OCI-LY7 (cell line): ENCODE results near the gene KCNE4. TPM values are rescaled to one million over a fixed set of nuclear protein-coding genes. Genes with fewer than 3 reads are reported as not detected.

ENCODE experiments used
- BruUV-seq: library from RNA; stranded (reverse); fragments of 400-500 nt; replicated peaks from 2 replicates; lab custom pipeline; 2021; lab: Mats Ljungman, UMichigan
- CTCF ChIA-PET: fragments of 300-600 bp; sonication (Branson Sonifier 250); formaldehyde crosslinking; loops from one replicate; lab custom pipeline; 2022; ENCODE audit warnings: antibody characterized with exemption; ENCODE audit not compliant: unreplicated experiment; lab: Charles Lee
- POLR2A ChIA-PET: fragments of 300-600 bp; sonication (Branson Sonifier 250); formaldehyde crosslinking; loops from one replicate; lab custom pipeline; 2022; ENCODE audit warnings: antibody characterized with exemption; lab: Charles Lee
- DNase-seq: peaks from one replicate; pipeline ENCODE4 v3.0.0-alpha.2; 2015; ENCODE audit warnings: low spot score
- H2AFZ ChIP-seq: fragments of 200-600 bp; sonication (generic), shearing (Covaris generic); 2 replicates; pipeline ENCODE4 v1.6.1; 2014; ENCODE audit warnings: mild to moderate bottlenecking, antibody characterized with exemption, low read length, moderate library complexity
- H3K27ac ChIP-seq: fragments of 200-600 bp; sonication (generic); 2 replicates; pipeline ENCODE4 v1.5.1; 2014; ENCODE audit warnings: mixed run types, low read depth, mild to moderate bottlenecking, moderate library complexity, low read length, inconsistent platforms; ENCODE audit not compliant: poor library complexity, severe bottlenecking
- H3K36me3 ChIP-seq: fragments of 200-600 bp; sonication (generic); 2 replicates; pipeline ENCODE4 v1.6.1; 2014; ENCODE audit warnings: mild to moderate bottlenecking, antibody characterized with exemption, low read length, moderate library complexity, mixed read lengths; ENCODE audit not compliant: insufficient read depth
- H3K4me1 ChIP-seq: fragments of 200-600 bp; sonication (generic); 2 replicates; pipeline ENCODE4 v1.5.1; 2014; ENCODE audit warnings: mild to moderate bottlenecking, low read length; ENCODE audit not compliant: insufficient read depth, poor library complexity, severe bottlenecking
- H3K4me2 ChIP-seq: fragments of 200-600 bp; sonication (generic); 2 replicates; pipeline ENCODE4 v1.6.1; 2014; ENCODE audit warnings: mild to moderate bottlenecking, low read length
- H3K4me3 ChIP-seq: fragments of 200-600 bp; sonication (generic); 2 replicates; pipeline ENCODE4 v1.5.1; 2014; ENCODE audit warnings: mild to moderate bottlenecking, low read depth, low read length; ENCODE audit not compliant: poor library complexity, severe bottlenecking
- H3K79me2 ChIP-seq: fragments of 200-600 bp; sonication (generic); 2 replicates; pipeline ENCODE4 v1.6.1; 2016; ENCODE audit warnings: low read depth, mild to moderate bottlenecking, low read length, moderate library complexity, mixed read lengths; ENCODE audit not compliant: insufficient read depth
- H3K9me2 ChIP-seq: fragments of 200-600 bp; sonication (generic); 2 replicates; pipeline ENCODE4 v1.6.1; 2016; ENCODE audit warnings: mild to moderate bottlenecking, low read length, mixed read lengths; ENCODE audit not compliant: insufficient read depth
- H3K9me3 ChIP-seq: fragments of 200-600 bp; sonication (generic); 2 replicates; pipeline ENCODE4 v1.6.1; 2014; ENCODE audit warnings: mild to moderate bottlenecking, mixed run types, low read length, mixed read lengths
- H4K20me1 ChIP-seq: fragments of 200-600 bp; sonication (generic); 2 replicates; pipeline ENCODE4 v1.6.1; 2014; ENCODE audit warnings: mild to moderate bottlenecking, antibody characterized with exemption, low read length, moderate library complexity, mixed read lengths; ENCODE audit not compliant: insufficient read depth
- EZH2phosphoT487 ChIP-seq: fragments of 200-600 bp; sonication (generic); IDR thresholded peaks from 2 replicates; pipeline ENCODE4 v1.6.1; 2018; ENCODE audit warnings: low read depth, borderline replicate concordance, mild to moderate bottlenecking, mixed run types, antibody characterized with exemption, low read length, moderate library complexity, mixed read lengths
- intact Hi-C: fragments of 100-400 bp; cut with micrococcal nuclease; formaldehyde crosslinking; loops from one replicate; pipeline ENCODE4 v1.10.0; 2022; ENCODE audit not compliant: unreplicated experiment
- total RNA-seq, 2 experiments: library from RNA; depleted of rRNA in 1 of 2; stranded (reverse); fragments of >200 nt in 1 of 2; shearing (Covaris generic) in 1 of 2; gene quantifications; 2 replicates each; pipeline ENCODE4 v1.2.3, GENCODE V29; 2014 to 2022
- TF ChIP-seq, protein P1 (sequence below): fragments of 200-600 bp; sonication (generic); conservative IDR thresholded peaks from 2 replicates; pipeline ENCODE4 v1.5.1; 2014; ENCODE audit warnings: mild to moderate bottlenecking, antibody characterized with exemption, low read length, moderate library complexity, mixed read lengths

KCNE4 gene
- total RNA-seq, 2 experiments from 2014 or later = not detected

DNA sequence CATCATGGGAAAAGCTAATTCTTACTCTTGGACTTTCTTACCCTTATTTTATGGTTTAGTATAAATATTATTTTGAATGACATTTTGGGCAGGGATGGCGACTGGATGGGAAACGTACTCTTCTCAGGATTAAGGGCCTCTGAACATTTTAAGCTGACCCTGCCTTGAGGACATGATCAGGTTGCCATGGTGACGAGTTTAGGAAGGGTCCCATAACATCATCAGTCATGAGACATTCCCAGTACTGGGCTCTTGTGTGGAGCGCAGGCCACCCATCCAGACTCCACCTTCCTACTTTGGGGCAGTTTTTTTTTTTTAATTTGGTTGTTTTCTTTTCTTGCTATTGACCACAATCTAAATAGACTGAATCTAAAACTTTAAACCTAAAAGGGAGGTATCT is 40.7 kb downstream of the KCNE4 start:
- no peaks in the 10 kb centered on the region for H3K79me2 ChIP-seq
- H3K9me3 ChIP-seq = no peaks in the 10 kb centered on the region
- H3K4me3 ChIP-seq = no peak overlapping the region
- POLR2A ChIA-PET = no interaction called here
- H2AFZ ChIP-seq = no peak overlapping the region
- no peaks in the 10 kb centered on the region for H4K20me1 ChIP-seq
- no TSS peak for BruUV-seq
- no peak for DNase-seq
- TF ChIP-seq, protein P1, sequence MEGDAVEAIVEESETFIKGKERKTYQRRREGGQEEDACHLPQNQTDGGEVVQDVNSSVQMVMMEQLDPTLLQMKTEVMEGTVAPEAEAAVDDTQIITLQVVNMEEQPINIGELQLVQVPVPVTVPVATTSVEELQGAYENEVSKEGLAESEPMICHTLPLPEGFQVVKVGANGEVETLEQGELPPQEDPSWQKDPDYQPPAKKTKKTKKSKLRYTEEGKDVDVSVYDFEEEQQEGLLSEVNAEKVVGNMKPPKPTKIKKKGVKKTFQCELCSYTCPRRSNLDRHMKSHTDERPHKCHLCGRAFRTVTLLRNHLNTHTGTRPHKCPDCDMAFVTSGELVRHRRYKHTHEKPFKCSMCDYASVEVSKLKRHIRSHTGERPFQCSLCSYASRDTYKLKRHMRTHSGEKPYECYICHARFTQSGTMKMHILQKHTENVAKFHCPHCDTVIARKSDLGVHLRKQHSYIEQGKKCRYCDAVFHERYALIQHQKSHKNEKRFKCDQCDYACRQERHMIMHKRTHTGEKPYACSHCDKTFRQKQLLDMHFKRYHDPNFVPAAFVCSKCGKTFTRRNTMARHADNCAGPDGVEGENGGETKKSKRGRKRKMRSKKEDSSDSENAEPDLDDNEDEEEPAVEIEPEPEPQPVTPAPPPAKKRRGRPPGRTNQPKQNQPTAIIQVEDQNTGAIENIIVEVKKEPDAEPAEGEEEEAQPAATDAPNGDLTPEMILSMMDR = no peak
- no peak for TF ChIP-seq EZH2phosphoT487
- H3K4me2 ChIP-seq = no peak overlapping the region
- H3K4me1 ChIP-seq = no peaks in the 10 kb centered on the region
- no peaks in the 10 kb centered on the region for H3K36me3 ChIP-seq
- no peaks in the 10 kb centered on the region for H3K9me2 ChIP-seq
- intact Hi-C loops = no loop called here
- H3K27ac ChIP-seq = no peak overlapping the region
- CTCF ChIA-PET = no interaction called here

GRCh38 chr2:223093436-223094241 is 41.6 kb downstream of the KCNE4 start:
- Histone ChIP-seq H3K9me3 (no peaks in the 10 kb centered on the region), H3K27ac (no peak overlapping the region), H3K4me1 (no peaks in the 10 kb centered on the region), H3K4me3 (no peak overlapping the region), H3K9me2 (no peaks in the 10 kb centered on the region), H3K36me3 (no peaks in the 10 kb centered on the region), H3K4me2 (no peak overlapping the region), H2AFZ (no peak overlapping the region), H4K20me1 (no peaks in the 10 kb centered on the region), H3K79me2 (no peaks in the 10 kb centered on the region)
- no TSS peak for BruUV-seq
- CTCF ChIA-PET = no interaction called here
- TF ChIP-seq, protein P1 = no peak
- no peak for TF ChIP-seq EZH2phosphoT487
- intact Hi-C loops = no loop called here
- no peak for DNase-seq
- POLR2A ChIA-PET = interaction anchor here (1.0 kb wide), 1 partner anchor 10 kb away, joined by 3 read pairs; no protein-coding TSS in a partner anchor

DNA sequence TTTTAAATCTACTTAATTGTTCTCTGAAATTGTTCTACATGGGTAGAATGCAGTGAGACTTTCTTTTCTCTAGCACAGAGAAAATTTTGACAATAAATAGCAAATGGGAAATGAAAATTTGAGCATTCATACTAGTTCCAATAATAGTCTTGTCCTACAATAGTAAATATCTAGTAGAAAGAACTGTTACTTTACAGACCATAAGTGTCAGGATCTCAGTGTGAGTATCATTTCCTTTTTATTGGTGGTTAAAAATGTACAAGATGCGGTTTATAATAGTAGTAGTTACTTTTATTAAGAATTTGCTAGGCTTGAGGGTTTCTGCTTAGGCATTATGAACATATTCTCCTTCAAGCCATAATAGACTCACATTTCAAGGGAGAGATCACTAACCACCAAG is 43.2 kb downstream of the KCNE4 start:
- Histone ChIP-seq H3K4me2 (no peak overlapping the region), H3K36me3 (no peaks in the 10 kb centered on the region), H4K20me1 (no peaks in the 10 kb centered on the region), H2AFZ (no peak overlapping the region), H3K4me1 (no peaks in the 10 kb centered on the region), H3K79me2 (no peaks in the 10 kb centered on the region), H3K9me2 (no peaks in the 10 kb centered on the region), H3K4me3 (no peak overlapping the region), H3K9me3 (no peaks in the 10 kb centered on the region), H3K27ac (no peak overlapping the region)
- BruUV-seq = no TSS peak
- TF ChIP-seq, protein P1 = no peak
- TF ChIP-seq EZH2phosphoT487 = no peak
- intact Hi-C loops = no loop called here
- no peak for DNase-seq
- ChIA-PET POLR2A (interaction anchor here (0.7 to 1.0 kb wide), 2 partner anchors 411 to 540 kb away, joined by 3 read pairs; no protein-coding TSS in a partner anchor), CTCF (interaction anchor here (0.5 kb wide), 1 partner anchor 1933 kb away, joined by 4 read pairs; no protein-coding TSS in a partner anchor)
